ENCODE results near the gene MARK1. TPM values are rescaled to one million over a fixed set of nuclear protein-coding genes. Genes with fewer than 3 reads are reported as not detected.

MARK1 gene
- total and polyA plus RNA-seq, 10 of the 15 experiments (the other 5 are each of a cell fraction or from before 2014, with no cell fraction given), result 0.02 to 0.67 (median 0.12) TPM; not detected in 6

DNA sequence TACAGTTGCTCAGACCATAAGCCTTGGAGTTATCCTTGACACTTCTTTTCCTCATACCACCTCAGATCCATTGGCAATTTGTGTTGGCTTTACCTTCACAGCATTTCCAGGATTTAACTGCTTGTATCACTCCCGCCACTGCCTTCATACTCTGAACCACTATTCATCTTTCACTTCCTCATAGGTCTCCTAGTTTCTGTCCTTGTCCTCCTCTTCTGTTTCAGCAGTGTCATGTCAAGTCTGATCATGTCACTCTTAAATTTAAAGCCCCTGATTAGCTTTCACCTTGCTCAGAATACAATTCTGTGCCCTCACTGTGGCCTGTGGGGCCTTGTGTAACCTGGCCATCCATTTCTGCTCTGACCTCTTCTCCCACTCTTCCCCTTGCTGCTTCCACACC, 127.6 kb downstream of the MARK1 start:
- RAD21 ChIA-PET (ENCODE audit: unreplicated experiment), result no interaction called here
- Histone ChIP-seq H3K9me3 (replicated peaks; ENCODE audit: control insufficient read depth, insufficient read depth, low read length) (no peaks in the 10 kb centered on the region), H3K4me3 (no peak overlapping the region), H3K9ac (ENCODE audit: control insufficient read depth, insufficient read depth, low read length) (no peak overlapping the region), H3K4me2 (ENCODE audit: control insufficient read depth, insufficient read depth) (peak overlapping the region; percentile 30; the same call in 1 of the 2 replicates), H3K4me1 (ENCODE audit: control insufficient read depth, insufficient read depth, low read length) (peaks cover 11% of the 10 kb centered on the region), H3K27me3 (replicated peaks in 1 of 2; ENCODE audit: control insufficient read depth in 2 of 2, insufficient read depth in 2 of 2, low read length in 1 of 2) (no peaks in the 10 kb centered on the region), H3K36me3 (ENCODE audit: control insufficient read depth in 2 of 2, insufficient read depth in 2 of 2, low read length in 1 of 2) (no peaks in the 10 kb centered on the region), H2AFZ (ENCODE audit: control insufficient read depth, low read depth, low read length) (peak overlapping the region; percentile 24; the same call in 1 of the 2 replicates), H4K20me1 (ENCODE audit: control insufficient read depth, insufficient read depth) (no peaks in the 10 kb centered on the region), H3K27ac (ENCODE audit: control insufficient read depth, insufficient read depth) (no peak overlapping the region), H3K79me2 (ENCODE audit: control insufficient read depth, insufficient read depth, low read length) (no peaks in the 10 kb centered on the region)
- in situ Hi-C loops (cut with MboI), result no loop called here
- DNase-seq (ENCODE audit: low read depth, low spot score) (peak; percentile 9), ATAC-seq (peak; percentile 95), FAIRE-seq (no peak)
- BruUV-seq (replicated peaks), result no TSS peak
- POLR2A ChIA-PET, result no interaction called here
- CTCF ChIA-PET, result interaction anchor here (0.9 to 2.7 kb wide), 3 partner anchors 120 to 359 kb away, joined by 3 to 7 read pairs (median 5); no protein-coding TSS in a partner anchor
- WGBS (ENCODE audit: insufficient coverage, insufficient replicate concordance, low lambda C conversion rate, missing lambda C conversion rate), result 0% methylated on average over 1 of the region's 1 CpG
- intact Hi-C loops (cut with micrococcal nuclease; ENCODE audit: unreplicated experiment), result no loop called here
- SMC1A ChIA-PET (ENCODE audit: uncharacterized antibody, unreplicated experiment), result no interaction called here
- TF ChIP-seq PKNOX1 (IDR thresholded peaks at IDR 0.05) (peak; percentile 65; the same call in 1 of the 2 replicates), SREBF1 (IDR thresholded peaks at IDR 0.05; ENCODE audit: low read length) (no peak), KAT2A (conservative IDR thresholded peaks at IDR 0.05; ENCODE audit: control insufficient read depth, low read depth, low read length) (no peak), TCF7 (IDR thresholded peaks at IDR 0.05; ENCODE audit: borderline replicate concordance) (no peak), EED (IDR thresholded peaks at IDR 0.05; ENCODE audit: low read depth) (0 out of 2 replicates have a peak, but pooled peaks have one; percentile 24), ZBTB4 (CRISPR knock-in tag; IDR thresholded peaks at IDR 0.05) (no peak), NFIC (IDR thresholded peaks at IDR 0.05; ENCODE audit: low read depth, low read length) (no peak), NFYA (IDR thresholded peaks at IDR 0.05; ENCODE audit: borderline replicate concordance, low read depth, low read length) (no peak), JUND (IDR thresholded peaks at IDR 0.05; ENCODE audit: low read depth, low read length) (no peak), ZNF687 (IDR thresholded peaks at IDR 0.05) (no peak), RAD21 (IDR thresholded peaks at IDR 0.05; ENCODE audit: insufficient read depth, low read depth, low read length) (no peak)
- TF ChIP-seq, protein P1, sequence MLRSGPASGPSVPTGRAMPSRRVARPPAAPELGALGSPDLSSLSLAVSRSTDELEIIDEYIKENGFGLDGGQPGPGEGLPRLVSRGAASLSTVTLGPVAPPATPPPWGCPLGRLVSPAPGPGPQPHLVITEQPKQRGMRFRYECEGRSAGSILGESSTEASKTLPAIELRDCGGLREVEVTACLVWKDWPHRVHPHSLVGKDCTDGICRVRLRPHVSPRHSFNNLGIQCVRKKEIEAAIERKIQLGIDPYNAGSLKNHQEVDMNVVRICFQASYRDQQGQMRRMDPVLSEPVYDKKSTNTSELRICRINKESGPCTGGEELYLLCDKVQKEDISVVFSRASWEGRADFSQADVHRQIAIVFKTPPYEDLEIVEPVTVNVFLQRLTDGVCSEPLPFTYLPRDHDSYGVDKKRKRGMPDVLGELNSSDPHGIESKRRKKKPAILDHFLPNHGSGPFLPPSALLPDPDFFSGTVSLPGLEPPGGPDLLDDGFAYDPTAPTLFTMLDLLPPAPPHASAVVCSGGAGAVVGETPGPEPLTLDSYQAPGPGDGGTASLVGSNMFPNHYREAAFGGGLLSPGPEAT (IDR thresholded peaks at IDR 0.05; ENCODE audit: low read depth), result no peak

Measured in GM12878 (cell line).